HG03558 (cell line): ENCODE data around the gene ULK2.
"Not testable (repeated sequence)": the region's sequence is repeated elsewhere in the genome, so short reads cannot be mapped to it uniquely, and the experiment has no call there.

ENCODE experiments used
- ATAC-seq: cut with Tn5 transposase; IDR thresholded peaks from one replicate; pipeline ENCODE4 v1.9.1; 2021; ENCODE audit warnings: moderate number of reproducible peaks; ENCODE audit not compliant: unreplicated experiment; ENCODE audit errors: extremely low read depth

Gene ULK2

DNA sequence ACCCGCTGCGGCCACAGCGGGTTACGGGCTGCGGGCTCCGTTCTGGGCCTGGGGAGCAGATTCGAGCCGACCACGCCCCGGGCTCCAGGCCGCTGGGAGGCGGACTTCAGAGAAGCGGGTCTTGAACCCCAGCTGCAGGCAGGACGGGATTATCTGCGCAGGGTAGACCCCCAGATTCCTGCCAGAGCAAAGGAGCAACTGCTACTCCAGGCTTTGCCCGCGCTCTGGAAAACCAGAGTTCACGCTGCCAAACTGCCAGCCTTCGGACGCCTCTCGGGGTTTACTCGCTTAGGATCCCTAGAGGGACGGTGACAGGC lies 301 bp upstream of the ULK2 start:
- ATAC-seq, result no peak

DNA sequence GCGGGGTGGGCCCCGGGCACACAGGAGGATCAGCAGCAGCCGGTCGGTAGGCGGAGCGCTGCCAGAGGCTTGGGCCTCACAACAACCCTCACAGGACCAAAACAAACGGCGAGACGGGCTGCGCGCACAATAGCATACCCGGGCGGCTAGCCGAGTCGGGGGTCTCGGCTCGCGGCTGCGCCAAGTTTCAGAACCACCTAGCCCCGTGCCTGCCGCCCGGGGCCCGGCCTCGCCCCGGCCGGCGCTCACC lies 732 bp downstream of the ULK2 start:
- ATAC-seq, result no peak

DNA sequence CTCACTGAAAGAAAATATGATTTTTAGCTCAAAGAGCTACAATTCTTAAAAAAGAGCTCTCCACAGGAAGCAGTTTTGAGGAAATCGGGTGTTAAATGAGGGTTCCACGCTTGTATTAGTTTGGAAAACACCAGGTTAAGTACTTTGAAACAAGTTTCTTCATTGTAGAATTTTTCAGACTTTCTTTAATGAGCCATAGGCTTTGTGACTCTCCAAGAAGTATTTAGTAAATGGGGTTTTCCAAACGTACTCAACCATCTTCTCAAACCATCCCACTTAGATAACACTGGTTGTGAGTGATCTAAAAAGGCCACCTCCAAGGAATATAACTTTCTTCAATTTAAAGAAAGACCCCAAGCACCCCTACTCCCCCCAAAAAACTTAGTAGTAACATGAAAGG lies 2.7 kb downstream of the ULK2 start:
- ATAC-seq, result no peak

GRCh38 chr17:19860647-19861177 lies 7.0 kb downstream of the ULK2 start:
- not testable (repeated sequence) for ATAC-seq

GRCh38 chr17:19857640-19858039 lies 10.1 kb downstream of the ULK2 start:
- no peak for ATAC-seq

DNA sequence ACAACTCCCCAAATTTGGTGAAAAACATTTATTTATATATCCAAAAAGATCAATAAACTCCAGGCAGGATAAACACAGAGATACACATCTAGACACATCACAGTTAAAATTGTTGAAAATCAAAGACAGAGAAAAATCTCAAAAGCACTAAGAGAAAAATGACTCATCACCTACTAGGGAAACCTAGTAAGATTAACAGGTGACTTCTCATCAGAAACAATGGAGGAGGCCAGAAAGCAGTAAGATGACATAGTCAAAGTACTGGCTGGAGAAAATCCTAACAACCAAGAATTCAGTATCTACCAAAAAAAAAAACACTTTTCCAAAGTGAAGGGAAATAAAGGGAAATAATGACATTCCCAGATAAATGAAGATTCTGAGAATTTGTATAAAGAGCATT lies 33.8 kb downstream of the ULK2 start:
- ATAC-seq, result no peak

DNA sequence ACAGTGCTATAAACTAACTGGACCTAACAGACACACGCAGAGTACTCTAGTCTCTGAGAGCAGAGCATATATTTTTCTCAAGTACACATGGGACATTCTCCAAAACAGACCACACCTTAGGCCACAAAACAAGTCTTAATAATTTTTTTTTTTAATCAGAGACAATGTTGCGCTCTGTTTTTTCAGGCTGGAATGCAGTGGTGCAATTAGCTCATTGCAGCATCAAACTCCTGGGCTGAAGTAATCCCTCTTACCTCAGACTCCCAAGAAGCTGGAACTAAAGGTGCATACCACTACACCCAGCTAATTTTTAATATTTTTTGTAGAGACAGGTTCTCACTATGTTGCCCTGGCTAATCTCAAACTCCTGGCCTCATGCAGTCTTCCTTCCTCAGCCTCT lies 37.7 kb downstream of the ULK2 start:
- no peak for ATAC-seq

DNA sequence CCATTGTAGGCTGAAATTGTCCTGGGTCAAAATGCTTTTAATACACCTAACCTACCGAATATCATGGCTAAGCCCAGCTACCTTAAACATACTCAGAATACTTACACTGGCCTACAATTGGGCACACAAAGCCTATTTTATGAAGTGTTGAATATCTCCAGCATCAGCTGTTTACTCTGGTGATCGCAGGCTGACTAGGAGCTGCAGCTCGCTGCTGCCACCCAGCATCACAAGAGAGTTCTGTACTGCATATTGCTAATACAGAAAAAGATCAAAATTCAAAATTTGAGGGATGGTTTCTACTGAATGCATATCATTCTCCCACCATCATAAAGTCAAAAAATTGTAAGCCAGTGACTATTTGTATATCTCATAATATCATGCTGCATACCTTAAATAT lies 55.3 kb downstream of the ULK2 start:
- no peak for ATAC-seq

DNA sequence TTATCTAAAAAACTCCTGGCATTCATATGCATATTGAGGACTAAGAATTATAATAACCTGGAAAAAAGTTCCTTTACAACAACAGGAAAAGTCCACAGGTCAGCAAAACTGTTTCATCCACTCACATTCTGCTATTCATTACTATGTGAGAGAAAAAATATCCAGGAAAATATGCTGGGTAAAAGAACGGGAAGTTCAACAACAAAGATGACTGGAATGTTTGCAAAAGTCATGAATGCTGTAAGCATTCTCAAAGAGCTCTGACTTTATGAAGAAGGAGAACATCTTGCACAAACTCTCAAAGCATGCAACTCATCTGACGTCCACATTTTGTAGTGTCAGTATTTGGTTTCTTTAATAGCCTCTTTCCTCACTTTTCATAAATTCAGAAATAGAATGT lies 62.7 kb downstream of the ULK2 start:
- ATAC-seq, result no peak

DNA sequence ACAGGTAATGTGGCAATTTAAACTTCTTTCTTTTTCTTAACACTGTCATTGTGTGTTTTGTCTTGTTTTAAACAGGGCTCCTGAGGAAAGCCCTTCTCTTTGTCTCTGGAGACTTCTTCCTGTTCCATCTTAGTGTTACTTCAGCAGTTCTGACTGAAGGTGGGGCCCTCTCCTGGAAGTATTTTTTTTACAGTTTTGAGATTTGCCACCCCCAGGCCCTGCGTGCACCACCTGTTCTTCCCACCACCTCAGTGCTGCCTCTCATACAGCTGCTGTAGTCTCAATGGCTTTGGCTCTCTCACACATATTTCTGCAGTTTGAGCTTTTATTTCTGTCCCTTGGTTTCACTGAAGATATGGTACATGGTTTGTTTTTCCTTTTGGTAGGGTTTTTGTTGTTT lies 67.2 kb downstream of the ULK2 start:
- no peak for ATAC-seq

- ATAC-seq, result no peak
These were observed 67.9 kb downstream of the ULK2 start for GRCh38 chr17:19799796-19800195.

DNA sequence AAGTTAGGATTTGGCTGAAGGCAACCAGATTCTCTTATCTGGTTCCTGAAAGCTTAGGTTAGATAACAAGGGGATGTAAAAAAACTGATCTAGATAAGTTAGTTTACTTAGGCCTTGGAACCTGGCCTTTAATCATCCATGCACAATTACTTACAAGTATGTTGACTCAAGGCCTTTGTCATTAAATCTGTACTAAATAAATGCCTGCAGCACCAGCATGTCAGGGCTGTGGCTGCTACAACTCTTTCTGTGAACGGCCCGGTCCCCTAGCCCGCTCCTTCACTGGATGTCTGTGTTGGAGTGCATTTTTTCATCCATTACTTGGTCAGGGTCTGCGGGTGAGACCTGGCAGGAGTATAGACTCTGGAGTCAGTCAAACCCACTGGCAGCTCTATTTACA lies 71.3 kb downstream of the ULK2 start:
- no peak for ATAC-seq

GRCh38 chr17:19791918-19792550 lies 75.7 kb downstream of the ULK2 start:
- no peak for ATAC-seq

DNA sequence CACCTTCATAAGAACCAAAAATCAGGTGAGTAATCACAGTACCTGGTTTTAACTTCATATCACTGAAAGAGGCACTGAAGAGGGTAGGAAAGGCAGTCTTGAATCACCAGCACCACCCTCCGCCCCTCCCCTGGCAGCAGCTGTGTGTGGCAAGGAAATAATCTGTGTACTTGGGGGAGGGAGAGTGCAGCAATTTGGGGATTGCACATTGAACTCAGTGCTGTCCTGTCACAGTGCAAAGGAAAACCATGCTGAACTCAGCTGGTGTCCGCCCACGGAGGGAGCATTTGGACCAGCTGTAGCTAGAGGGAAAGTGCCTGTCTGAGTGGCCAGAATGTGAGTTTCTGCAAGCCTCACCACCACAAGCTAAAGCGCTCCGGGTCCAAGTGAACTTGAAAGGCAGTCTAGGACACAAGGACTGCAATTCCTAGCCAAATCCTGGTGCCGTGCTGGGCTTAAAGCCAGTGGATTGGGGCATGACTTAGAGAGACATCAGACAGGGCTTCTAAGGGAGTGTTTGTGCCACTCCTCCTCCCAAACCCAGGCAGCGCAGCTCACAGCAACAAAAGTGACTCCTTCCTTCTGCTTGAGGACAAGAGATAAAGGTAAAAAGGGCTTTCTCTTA lies 79.9 kb downstream of the ULK2 start:
- ATAC-seq, result no peak

GRCh38 chr17:19785854-19786253 lies 81.9 kb downstream of the ULK2 start:
- ATAC-seq, result no peak

GRCh38 chr17:19781488-19782458 lies 86.0 kb downstream of the ULK2 start:
- ATAC-seq, result no peak

- no peak for ATAC-seq
These were observed 86.9 kb downstream of the ULK2 start for GRCh38 chr17:19780846-19781245.

DNA sequence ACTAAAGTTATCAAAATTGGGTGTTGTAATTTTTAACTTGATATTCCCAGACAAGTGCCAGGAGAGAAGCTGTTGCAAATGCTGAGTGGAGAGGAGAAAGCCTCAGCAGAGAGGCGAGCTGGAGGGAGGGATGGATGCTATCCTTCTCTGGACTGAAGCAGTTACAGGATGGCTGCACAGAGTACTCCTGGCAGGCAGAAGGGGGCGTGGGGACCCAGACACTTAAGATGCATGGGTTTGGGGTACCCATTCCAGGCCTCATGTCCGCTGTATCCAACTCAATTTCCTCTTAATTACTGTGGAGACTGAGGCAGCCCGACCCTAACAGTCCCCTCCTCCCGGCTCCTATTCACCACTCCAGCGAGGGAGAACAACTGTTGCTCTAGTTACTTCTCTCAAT lies 94.2 kb downstream of the ULK2 start:
- ATAC-seq, result no peak

DNA sequence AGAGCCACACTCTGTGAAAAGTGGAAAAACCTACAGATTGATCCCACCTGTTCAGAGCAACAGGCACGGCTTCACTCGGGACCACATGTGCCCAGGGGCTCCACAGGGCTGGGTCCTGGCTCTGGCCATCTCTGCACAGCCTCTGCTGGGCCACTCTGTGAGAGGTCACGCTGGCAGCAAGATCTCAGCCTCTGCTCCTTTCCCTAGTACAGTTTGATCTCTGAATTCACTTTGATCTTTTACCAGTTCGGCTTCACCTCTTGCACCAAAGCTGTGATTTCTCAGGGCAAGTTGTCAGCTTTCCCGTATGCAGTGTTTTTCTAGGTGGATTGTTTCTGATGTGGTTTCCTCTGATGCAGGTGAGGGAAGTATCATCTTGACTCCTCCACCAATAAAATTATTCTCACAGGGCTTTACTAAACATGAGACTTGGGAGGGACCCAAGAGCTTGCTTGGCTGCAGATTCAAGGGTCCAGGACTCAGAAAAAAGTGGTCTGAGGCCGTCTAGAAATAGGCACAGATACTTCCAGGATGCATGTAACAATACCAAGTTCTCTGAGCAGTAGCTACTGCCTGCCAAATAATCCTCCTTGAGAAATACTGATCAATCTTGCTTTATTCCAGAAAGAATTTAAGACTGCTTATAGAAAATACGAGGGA lies 95.6 kb downstream of the ULK2 start:
- no peak for ATAC-seq

- no peak for ATAC-seq
These were observed 96.6 kb downstream of the ULK2 start for GRCh38 chr17:19770985-19771735.
